Activated effector memory CD4-positive, alpha-beta T cell treated with Interleukin-2 at 50 U/mL for 16 hours (primary cell): ENCODE results near the gene CACNB4.
"Not testable (repeated sequence)": the region's sequence is repeated elsewhere in the genome, so short reads cannot be mapped to it uniquely, and the experiment has no call there.

Source experiments
- DNase-seq: peaks from one replicate; pipeline ENCODE4 v3.0.0-alpha.2; 2020

Gene CACNB4

GRCh38 chr2:151891566-151892194, 207.2 kb downstream of the CACNB4 start:
- DNase-seq, result no peak

- no peak for DNase-seq
These were observed 211.7 kb downstream of the CACNB4 start for GRCh38 chr2:151887164-151887563.

GRCh38 chr2:151886241-151886640, 212.6 kb downstream of the CACNB4 start:
- DNase-seq, result no peak

- DNase-seq, result no peak
These were observed 215.9 kb downstream of the CACNB4 start for GRCh38 chr2:151882786-151883445.

GRCh38 chr2:151881342-151881741, 217.5 kb downstream of the CACNB4 start:
- no peak for DNase-seq

- DNase-seq, result no peak
These were observed 218.3 kb downstream of the CACNB4 start for GRCh38 chr2:151880586-151880985.

- DNase-seq, result no peak
These were observed 219.9 kb downstream of the CACNB4 start for GRCh38 chr2:151878655-151879563.

GRCh38 chr2:151878204-151878603, 220.6 kb downstream of the CACNB4 start:
- DNase-seq, result no peak

- DNase-seq, result not testable (repeated sequence)
These were observed 223.2 kb downstream of the CACNB4 start for GRCh38 chr2:151875631-151876030.

GRCh38 chr2:151872463-151872862, 226.4 kb downstream of the CACNB4 start:
- no peak for DNase-seq

- DNase-seq, result no peak
These were observed 229.6 kb downstream of the CACNB4 start for GRCh38 chr2:151869291-151869690.

- DNase-seq, result no peak
These were observed 236.1 kb downstream of the CACNB4 start for GRCh38 chr2:151862700-151863099.

GRCh38 chr2:151861174-151861573, 237.7 kb downstream of the CACNB4 start:
- no peak for DNase-seq

GRCh38 chr2:151860613-151861146, 238.2 kb downstream of the CACNB4 start:
- DNase-seq, result no peak

- DNase-seq, result no peak
These were observed 238.6 kb downstream of the CACNB4 start for GRCh38 chr2:151860210-151860609.

- no peak for DNase-seq
These were observed 241.2 kb downstream of the CACNB4 start for GRCh38 chr2:151857650-151858049.

GRCh38 chr2:151855111-151855510, 243.7 kb downstream of the CACNB4 start:
- DNase-seq, result no peak

GRCh38 chr2:151853070-151853758, 245.6 kb downstream of the CACNB4 start:
- DNase-seq, result no peak

- no peak for DNase-seq
These were observed 246.4 kb downstream of the CACNB4 start for GRCh38 chr2:151852260-151853069.

- no peak for DNase-seq
These were observed 247.1 kb downstream of the CACNB4 start for GRCh38 chr2:151851761-151852160.

GRCh38 chr2:151849413-151850010, 249.3 kb downstream of the CACNB4 start:
- no peak for DNase-seq
